ENCODE results near the gene AUTS2.

AUTS2 gene

GRCh38 chr7:70695795-70696083 is 1097.5 kb downstream of the AUTS2 start:
- DNase-seq, result peak; percentile 22

- DNase-seq, result no peak
These were observed 1098.0 kb downstream of the AUTS2 start for GRCh38 chr7:70696201-70696754.

GRCh38 chr7:70698219-70698832 is 1100.1 kb downstream of the AUTS2 start:
- peak; percentile 55 for DNase-seq

- DNase-seq, result no peak
These were observed 1101.0 kb downstream of the AUTS2 start for GRCh38 chr7:70699271-70699670.

- no peak for DNase-seq
These were observed 1102.0 kb downstream of the AUTS2 start for GRCh38 chr7:70700055-70700940.

GRCh38 chr7:70700941-70701425 is 1102.7 kb downstream of the AUTS2 start:
- no peak for DNase-seq

- no peak for DNase-seq
These were observed 1103.2 kb downstream of the AUTS2 start for GRCh38 chr7:70701477-70701876.

- DNase-seq, result no peak
These were observed 1103.7 kb downstream of the AUTS2 start for GRCh38 chr7:70701991-70702390.

- no peak for DNase-seq
These were observed 1105.5 kb downstream of the AUTS2 start for GRCh38 chr7:70703785-70704184.

- DNase-seq, result no peak
These were observed 1106.6 kb downstream of the AUTS2 start for GRCh38 chr7:70704831-70705346.

GRCh38 chr7:70706204-70706603 is 1107.9 kb downstream of the AUTS2 start:
- DNase-seq, result no peak

- DNase-seq, result no peak
These were observed 1108.4 kb downstream of the AUTS2 start for GRCh38 chr7:70706698-70707097.

- DNase-seq, result no peak
These were observed 1109.6 kb downstream of the AUTS2 start for GRCh38 chr7:70707823-70708243.

- DNase-seq, result peak; percentile 24
These were observed 1111.8 kb downstream of the AUTS2 start for GRCh38 chr7:70710011-70710480.

- DNase-seq, result no peak
These were observed 1112.4 kb downstream of the AUTS2 start for GRCh38 chr7:70710651-70711050.

GRCh38 chr7:70711452-70711851 is 1113.2 kb downstream of the AUTS2 start:
- DNase-seq, result no peak

GRCh38 chr7:70712942-70713341 is 1114.7 kb downstream of the AUTS2 start:
- no peak for DNase-seq

- DNase-seq, result no peak
These were observed 1116.3 kb downstream of the AUTS2 start for GRCh38 chr7:70714506-70715038.

GRCh38 chr7:70717553-70718329 is 1119.5 kb downstream of the AUTS2 start:
- DNase-seq, result no peak

GRCh38 chr7:70719125-70719524 is 1120.8 kb downstream of the AUTS2 start:
- DNase-seq, result no peak

GRCh38 chr7:70720191-70720873 is 1122.1 kb downstream of the AUTS2 start:
- DNase-seq, result no peak

- DNase-seq, result no peak
These were observed 1123.2 kb downstream of the AUTS2 start for GRCh38 chr7:70721500-70721899.

All from activated CD4-positive, alpha-beta T cell treated with anti-CD3 and anti-CD28 coated beads, Interleukin-2, amount 50 U/mL, for 16 hours (primary cell).